OCI-LY1 (cell line): ENCODE data around the gene STEAP3.

Experiments
- EZH2 ChIP-seq: fragments of 200-600 bp; sonication (generic), shearing (Covaris generic); IDR thresholded peaks from 2 replicates; pipeline ENCODE4 v1.8.0; 2017; ENCODE audit warnings: borderline replicate concordance, mixed run types, mild to moderate bottlenecking, antibody characterized with exemption, low read length, moderate library complexity, mixed read lengths
- TF ChIP-seq, protein P1 (sequence below): fragments of 200-600 bp; sonication (generic), shearing (Covaris generic); IDR thresholded peaks from 2 replicates; pipeline ENCODE4 v1.5.1; 2017; ENCODE audit warnings: mild to moderate bottlenecking, antibody characterized with exemption, low read length, moderate library complexity, mixed read lengths

- TF ChIP-seq, protein P1, sequence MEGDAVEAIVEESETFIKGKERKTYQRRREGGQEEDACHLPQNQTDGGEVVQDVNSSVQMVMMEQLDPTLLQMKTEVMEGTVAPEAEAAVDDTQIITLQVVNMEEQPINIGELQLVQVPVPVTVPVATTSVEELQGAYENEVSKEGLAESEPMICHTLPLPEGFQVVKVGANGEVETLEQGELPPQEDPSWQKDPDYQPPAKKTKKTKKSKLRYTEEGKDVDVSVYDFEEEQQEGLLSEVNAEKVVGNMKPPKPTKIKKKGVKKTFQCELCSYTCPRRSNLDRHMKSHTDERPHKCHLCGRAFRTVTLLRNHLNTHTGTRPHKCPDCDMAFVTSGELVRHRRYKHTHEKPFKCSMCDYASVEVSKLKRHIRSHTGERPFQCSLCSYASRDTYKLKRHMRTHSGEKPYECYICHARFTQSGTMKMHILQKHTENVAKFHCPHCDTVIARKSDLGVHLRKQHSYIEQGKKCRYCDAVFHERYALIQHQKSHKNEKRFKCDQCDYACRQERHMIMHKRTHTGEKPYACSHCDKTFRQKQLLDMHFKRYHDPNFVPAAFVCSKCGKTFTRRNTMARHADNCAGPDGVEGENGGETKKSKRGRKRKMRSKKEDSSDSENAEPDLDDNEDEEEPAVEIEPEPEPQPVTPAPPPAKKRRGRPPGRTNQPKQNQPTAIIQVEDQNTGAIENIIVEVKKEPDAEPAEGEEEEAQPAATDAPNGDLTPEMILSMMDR: no peak
- TF ChIP-seq EZH2: no peak
Observed at GRCh38 chr2:119225926-119226325, 2.3 kb downstream of the STEAP3 start.
